Activated CD4-positive, alpha-beta T cell treated with anti-CD3 and anti-CD28 coated beads, Interleukin-2, amount 10 ng/mL, durations not matched to agents 24 days and 14 days (primary cell): ENCODE measurements around the gene NEK5. TPM values are rescaled to one million over a fixed set of nuclear protein-coding genes. Genes with fewer than 3 reads are reported as not detected.

Experiments
- DNase-seq: peaks from one replicate; pipeline ENCODE4 v3.0.0; 2022
- H3K27ac Mint-ChIP-seq: one replicate; pipeline ENCODE4 v1.8.0; 2022; ENCODE audit warnings: mild to moderate bottlenecking, mixed read lengths
- H3K27me3 Mint-ChIP-seq: one replicate; pipeline ENCODE4 v1.8.0; 2022; ENCODE audit warnings: mixed read lengths
- H3K36me3 Mint-ChIP-seq: one replicate; pipeline ENCODE4 v1.8.0; 2022; ENCODE audit warnings: low read depth, mild to moderate bottlenecking, mixed read lengths
- H3K4me1 Mint-ChIP-seq: one replicate; pipeline ENCODE4 v1.8.0; 2021; ENCODE audit warnings: mixed read lengths
- H3K4me3 Mint-ChIP-seq: one replicate; pipeline ENCODE4 v1.8.0; 2022; ENCODE audit warnings: mild to moderate bottlenecking, moderate library complexity, mixed read lengths
- H3K9me3 Mint-ChIP-seq: one replicate; pipeline ENCODE4 v1.8.0; 2021; ENCODE audit warnings: mixed read lengths
- intact Hi-C: fragments of 100-400 bp; cut with micrococcal nuclease; formaldehyde crosslinking; loops from one replicate; pipeline ENCODE4 v1.15.1; 2023
- total RNA-seq: library from RNA; stranded (reverse); gene quantifications from 2 replicates; pipeline ENCODE4 v1.2.3, GENCODE V29; 2022

Gene NEK5
- total RNA-seq, 1 donor from 2014 or later: not detected

DNA sequence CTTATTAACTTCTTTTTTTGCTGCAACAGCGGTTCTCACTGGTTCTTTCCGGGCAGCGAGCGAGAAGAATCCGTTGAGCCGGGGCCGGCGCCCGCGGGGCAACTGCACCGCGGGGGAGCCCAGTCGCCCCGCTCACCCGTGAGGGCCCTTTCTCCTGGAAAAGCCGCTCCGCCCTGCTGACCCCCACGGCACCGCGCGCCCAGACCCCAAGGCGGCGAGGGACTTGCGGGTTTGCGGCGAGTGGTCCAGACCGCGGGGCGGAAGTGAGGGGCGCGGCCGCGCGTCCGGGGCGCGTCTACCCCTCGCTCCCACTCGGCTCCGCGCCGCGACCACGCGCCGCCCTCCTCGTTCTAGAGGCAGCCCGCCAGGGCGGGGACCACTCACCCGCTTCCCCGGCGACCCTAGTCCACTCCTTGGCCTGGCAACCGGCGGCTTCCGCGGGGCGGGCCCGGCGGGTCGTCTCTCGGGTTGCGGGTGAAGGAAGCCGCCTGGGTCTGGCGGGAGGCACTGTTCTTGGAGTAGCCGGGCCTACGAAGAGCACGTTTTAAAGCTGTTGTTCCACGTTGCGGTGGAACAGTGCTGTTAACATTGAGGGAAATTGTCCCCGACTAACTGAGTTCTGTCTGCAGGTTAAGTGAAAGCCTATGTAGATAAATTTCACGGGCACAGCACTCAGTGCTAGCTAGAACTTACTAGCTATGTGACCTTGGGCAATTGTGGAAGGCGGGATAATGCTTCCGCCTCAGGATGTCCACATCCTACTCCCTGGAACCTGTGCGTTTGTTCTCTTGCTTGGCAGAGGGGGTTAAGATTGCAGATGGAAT, 30.5 kb upstream of the NEK5 start, which contains the start of gene NEK3:
NEK3 (minus strand) TSS at position 439 of the 824 bp plus-strand sequence. CDS start 3,406 bp downstream, outside the sequence.
- intact Hi-C loops: loop anchor here (1.0 kb wide), 2 partner anchors 32 to 35 kb away; no protein-coding TSS in a partner anchor
- peak; percentile 90 for DNase-seq
- Mint-ChIP-seq H3K4me3 (peak within 1 kb of the TSS; percentile 86), H3K27ac (peak within 1 kb of the TSS; percentile 81), H3K4me1 (peaks cover 41% of the 10 kb centered on the region), H3K27me3 (no peaks in the 10 kb centered on the region), H3K36me3 (peaks cover 4% of the 10 kb centered on the region), H3K9me3 (no peaks in the 10 kb centered on the region)

DNA sequence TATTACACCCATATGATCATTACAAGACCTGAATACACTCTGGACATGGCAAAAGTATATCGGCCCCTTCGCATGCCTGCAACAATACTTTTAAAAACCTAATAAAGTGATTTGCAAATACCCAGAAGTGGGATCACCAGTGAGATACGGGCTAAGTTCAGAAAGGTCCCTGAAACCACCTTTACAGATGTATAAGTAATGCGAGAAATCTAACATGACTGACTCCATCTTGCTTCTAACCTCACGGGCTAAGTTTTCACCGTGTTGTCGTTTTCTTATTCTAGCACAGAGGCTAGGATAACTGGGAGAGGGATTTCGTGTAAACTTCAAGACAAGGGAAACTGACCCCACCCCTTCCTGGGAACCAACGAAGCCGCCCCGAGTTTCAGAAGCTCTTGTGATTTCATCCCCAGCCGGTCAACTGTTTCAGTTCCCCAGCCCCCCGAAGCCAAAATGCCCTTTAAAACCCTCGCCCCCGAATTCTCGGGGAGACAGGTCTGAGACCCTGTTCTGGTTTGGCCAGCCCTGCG, 29.8 kb upstream of the NEK5 start:
- peaks cover 41% of the 10 kb centered on the region for H3K4me1 Mint-ChIP-seq
- no peaks in the 10 kb centered on the region for H3K27me3 Mint-ChIP-seq
- peaks cover 4% of the 10 kb centered on the region for H3K36me3 Mint-ChIP-seq
- no peak for DNase-seq
- H3K27ac Mint-ChIP-seq: peak overlapping the region; percentile 78
- intact Hi-C loops: loop anchor here (1.0 kb wide), 2 partner anchors 31 to 36 kb away; no protein-coding TSS in a partner anchor
- H3K9me3 Mint-ChIP-seq: no peaks in the 10 kb centered on the region
- H3K4me3 Mint-ChIP-seq: peak overlapping the region; percentile 86

GRCh38 chr13:52156724-52157261, 27.9 kb upstream of the NEK5 start:
- peaks cover 4% of the 10 kb centered on the region for H3K36me3 Mint-ChIP-seq
- H3K9me3 Mint-ChIP-seq: no peaks in the 10 kb centered on the region
- H3K4me1 Mint-ChIP-seq: peaks cover 32% of the 10 kb centered on the region
- H3K27me3 Mint-ChIP-seq: no peaks in the 10 kb centered on the region
- intact Hi-C loops: no loop called here
- no peak overlapping the region for H3K27ac Mint-ChIP-seq
- H3K4me3 Mint-ChIP-seq: peak overlapping the region; percentile 15
- DNase-seq: no peak

DNA sequence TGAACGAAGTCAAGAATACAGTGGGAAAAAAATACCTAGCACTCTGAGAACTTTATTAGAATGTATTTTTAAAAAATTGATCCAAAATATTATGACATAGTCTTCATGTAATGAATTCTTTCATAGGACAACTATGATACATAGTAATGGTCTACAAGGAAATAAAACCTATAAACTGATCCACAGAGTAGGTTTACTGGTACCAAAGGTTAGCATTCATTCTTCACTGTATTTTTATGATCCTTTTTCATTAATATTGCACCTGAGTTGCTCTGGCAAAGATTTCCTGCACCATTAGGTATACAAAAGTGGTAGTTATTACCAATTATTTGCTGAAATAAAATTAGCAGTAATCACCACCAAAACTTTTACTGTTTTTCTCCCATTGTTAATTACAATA, 26.3 kb upstream of the NEK5 start:
- DNase-seq: no peak
- no peak overlapping the region for H3K27ac Mint-ChIP-seq
- intact Hi-C loops: no loop called here

GRCh38 chr13:52147225-52147624, 18.4 kb upstream of the NEK5 start:
- H3K36me3 Mint-ChIP-seq: peaks cover 8% of the 10 kb centered on the region

More for the DNA sequence above, 26.3 kb upstream of the NEK5 start:
- Mint-ChIP-seq H3K36me3 (peaks cover 7% of the 10 kb centered on the region), H3K27me3 (no peaks in the 10 kb centered on the region), H3K9me3 (no peaks in the 10 kb centered on the region), H3K4me3 (no peak overlapping the region), H3K4me1 (peaks cover 28% of the 10 kb centered on the region)

GRCh38 chr13:52141299-52141698, 12.4 kb upstream of the NEK5 start:
- Mint-ChIP-seq H3K4me3 (no peak overlapping the region), H3K27ac (no peak overlapping the region), H3K27me3 (no peaks in the 10 kb centered on the region), H3K4me1 (peaks cover 2% of the 10 kb centered on the region), H3K36me3 (peaks cover 6% of the 10 kb centered on the region), H3K9me3 (no peaks in the 10 kb centered on the region)
- intact Hi-C loops: no loop called here
- DNase-seq: no peak

More at GRCh38 chr13:52147225-52147624, 18.4 kb upstream of the NEK5 start:
- no peaks in the 10 kb centered on the region for H3K27me3 Mint-ChIP-seq
- H3K9me3 Mint-ChIP-seq: peaks cover 5% of the 10 kb centered on the region
- no peaks in the 10 kb centered on the region for H3K4me1 Mint-ChIP-seq
- no peak overlapping the region for H3K4me3 Mint-ChIP-seq
- no peak for DNase-seq
- intact Hi-C loops: no loop called here
- H3K27ac Mint-ChIP-seq: no peak overlapping the region

- Mint-ChIP-seq H3K4me3 (no peak overlapping the region), H3K36me3 (peaks cover 8% of the 10 kb centered on the region), H3K9me3 (no peaks in the 10 kb centered on the region), H3K4me1 (peaks cover 2% of the 10 kb centered on the region), H3K27ac (no peak overlapping the region), H3K27me3 (no peaks in the 10 kb centered on the region)
- intact Hi-C loops: no loop called here
- DNase-seq: peak; percentile 42
Measured at GRCh38 chr13:52137489-52137888, 8.6 kb upstream of the NEK5 start.

DNA sequence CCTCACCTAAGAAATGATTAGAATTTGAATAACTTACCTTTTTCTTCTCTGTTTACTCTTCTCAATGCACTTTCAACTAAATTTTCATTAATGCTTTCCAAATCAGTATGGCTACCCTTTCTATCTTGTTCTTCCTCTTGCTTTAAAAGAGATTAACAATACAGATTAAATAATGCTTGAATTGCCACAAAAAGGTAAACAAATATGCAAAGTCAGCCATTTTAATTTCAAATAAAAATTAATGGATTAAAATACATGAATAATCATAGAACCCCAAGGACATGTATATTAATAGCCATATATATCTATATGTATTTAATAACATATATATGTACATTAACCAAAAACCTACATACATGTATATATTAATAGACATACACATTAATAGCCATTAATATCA, 7.9 kb upstream of the NEK5 start:
- H3K36me3 Mint-ChIP-seq: peaks cover 11% of the 10 kb centered on the region
- H3K9me3 Mint-ChIP-seq: no peaks in the 10 kb centered on the region
- intact Hi-C loops: no loop called here
- H3K27me3 Mint-ChIP-seq: no peaks in the 10 kb centered on the region
- H3K4me1 Mint-ChIP-seq: peaks cover 2% of the 10 kb centered on the region
- DNase-seq: no peak
- H3K27ac Mint-ChIP-seq: no peak overlapping the region
- H3K4me3 Mint-ChIP-seq: no peak overlapping the region

DNA sequence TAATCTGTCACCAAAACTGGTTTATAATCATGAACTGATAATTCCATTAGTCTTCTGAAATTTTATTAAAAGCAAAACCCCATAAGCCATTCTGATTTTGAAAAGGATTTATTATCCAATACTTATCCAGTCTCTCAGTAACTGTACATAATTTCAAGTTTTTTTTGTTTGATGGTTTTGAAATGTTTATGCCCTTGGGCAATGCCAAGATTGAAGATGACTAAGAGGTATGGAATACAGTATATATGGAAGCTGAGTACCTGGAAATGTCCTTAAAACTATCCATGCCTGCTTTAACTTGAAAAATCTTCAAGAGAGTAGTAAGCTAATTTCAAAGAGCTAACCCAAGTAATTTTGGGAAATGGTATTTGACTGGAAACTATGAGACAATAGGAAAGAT, 1.8 kb upstream of the NEK5 start:
- peaks cover 8% of the 10 kb centered on the region for H3K27me3 Mint-ChIP-seq

DNA sequence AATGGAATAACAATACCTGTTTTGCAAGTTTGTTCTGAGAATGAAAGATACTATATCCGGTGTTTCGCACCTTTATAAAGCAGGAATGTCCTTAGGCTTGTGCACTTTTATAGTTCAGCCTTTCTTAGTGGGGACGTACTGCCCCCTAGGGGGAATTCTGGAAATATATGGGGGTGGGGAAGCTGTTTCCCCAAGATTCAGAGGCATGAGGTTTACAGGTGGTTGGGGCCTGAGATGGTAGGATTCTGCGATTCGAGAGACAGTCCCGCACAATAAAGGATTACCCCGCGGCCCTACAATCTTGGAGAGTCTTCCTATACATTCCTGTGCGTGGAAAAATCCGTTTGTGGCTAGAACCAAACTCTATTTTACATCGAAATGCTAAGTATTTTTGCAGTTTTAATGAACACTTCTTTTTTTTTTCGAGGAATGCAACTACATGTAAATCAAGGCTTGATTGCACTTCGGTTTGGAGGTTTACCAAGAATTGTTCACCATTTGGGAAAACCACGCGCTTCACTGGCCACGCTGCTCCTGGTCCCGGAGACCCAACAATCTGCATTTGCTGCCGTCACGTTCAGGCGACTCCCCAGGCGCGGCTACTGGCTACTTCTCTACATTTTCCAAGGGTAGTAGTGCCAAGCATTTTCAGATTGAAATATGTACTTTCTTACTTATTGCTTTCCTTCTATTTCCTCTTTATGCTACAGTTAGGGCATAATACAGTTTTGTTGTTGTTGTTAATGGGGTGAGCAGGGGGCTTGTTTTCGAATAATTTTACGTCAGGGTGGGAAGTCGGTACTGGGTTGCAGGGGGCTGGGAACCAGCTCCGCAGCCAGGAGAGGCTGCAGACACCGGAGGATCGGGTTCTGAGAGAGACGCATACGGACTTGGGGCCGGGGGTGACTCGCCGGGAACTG, 830 bp downstream of the NEK5 start:
- Mint-ChIP-seq H3K4me3 (peak overlapping the region; percentile 89), H3K27ac (no peak overlapping the region), H3K27me3 (peaks cover 16% of the 10 kb centered on the region), H3K36me3 (peaks cover 7% of the 10 kb centered on the region), H3K4me1 (peaks cover 22% of the 10 kb centered on the region), H3K9me3 (no peaks in the 10 kb centered on the region)
- peak; percentile 89 for DNase-seq
- intact Hi-C loops: loop anchor here (1.0 to 2.0 kb wide), 7 partner anchors 31 to 313 kb away; partner anchors contain the start of genes ALG11 and NEK3

More for the DNA sequence above, 1.8 kb upstream of the NEK5 start:
- Mint-ChIP-seq H3K4me3 (no peak overlapping the region), H3K36me3 (peaks cover 7% of the 10 kb centered on the region), H3K4me1 (peaks cover 22% of the 10 kb centered on the region), H3K9me3 (no peaks in the 10 kb centered on the region), H3K27ac (no peak overlapping the region)
- DNase-seq: no peak
- intact Hi-C loops: no loop called here

DNA sequence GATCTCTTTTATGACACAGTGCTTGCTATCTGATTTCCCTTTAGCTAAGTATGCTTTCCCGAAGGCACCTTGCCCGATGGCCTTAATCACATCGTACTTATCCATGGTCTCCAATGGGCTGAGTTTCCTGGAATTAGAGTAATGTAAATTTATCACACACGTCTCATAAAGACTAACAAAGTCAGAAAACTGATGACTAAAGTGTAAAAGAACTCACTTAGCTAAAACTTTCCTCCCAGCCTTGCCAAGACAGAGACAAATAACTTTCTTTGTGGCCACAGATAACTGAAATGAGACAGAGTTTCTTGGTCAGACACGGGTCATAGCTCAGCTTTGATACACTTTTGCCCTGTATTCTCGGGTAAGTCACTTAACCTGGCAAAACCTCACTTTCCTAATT, 1.5 kb downstream of the NEK5 start:
- Mint-ChIP-seq H3K4me3 (no peak overlapping the region), H3K27ac (no peak overlapping the region), H3K9me3 (no peaks in the 10 kb centered on the region), H3K4me1 (peaks cover 22% of the 10 kb centered on the region), H3K27me3 (peaks cover 16% of the 10 kb centered on the region), H3K36me3 (peaks cover 7% of the 10 kb centered on the region)
- intact Hi-C loops: loop anchor here (1.0 to 2.0 kb wide), 7 partner anchors 32 to 313 kb away; partner anchors contain the start of genes ALG11 and NEK3
- no peak for DNase-seq

- intact Hi-C loops: no loop called here
- H3K4me1 Mint-ChIP-seq: peaks cover 22% of the 10 kb centered on the region
- H3K27me3 Mint-ChIP-seq: peaks cover 18% of the 10 kb centered on the region
- no peak overlapping the region for H3K4me3 Mint-ChIP-seq
- DNase-seq: peak; percentile 16
- no peaks in the 10 kb centered on the region for H3K9me3 Mint-ChIP-seq
- no peak overlapping the region for H3K27ac Mint-ChIP-seq
- no peaks in the 10 kb centered on the region for H3K36me3 Mint-ChIP-seq
Measured at GRCh38 chr13:52125547-52125946, 3.3 kb downstream of the NEK5 start.

DNA sequence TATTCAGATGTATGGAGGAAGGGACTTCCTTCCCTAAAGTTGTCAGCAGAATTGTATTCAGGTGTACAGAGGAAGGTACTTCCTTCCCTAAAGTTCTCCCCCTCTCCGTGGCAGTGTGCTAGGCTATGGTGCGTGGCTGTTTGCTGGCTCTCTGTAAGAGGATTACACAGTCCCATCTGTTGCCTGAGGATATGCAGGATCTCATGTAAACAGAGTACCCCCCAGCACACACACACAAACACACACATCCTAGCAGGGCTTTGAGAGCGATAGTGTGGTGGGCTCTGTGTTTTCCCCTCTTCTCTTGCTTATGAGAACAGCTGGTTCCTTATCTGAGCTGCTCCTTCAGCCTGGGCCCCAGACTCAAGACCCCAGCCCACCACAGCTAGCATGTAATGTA, 10.3 kb downstream of the NEK5 start:
- DNase-seq: peak; percentile 49
- H3K27ac Mint-ChIP-seq: no peak overlapping the region
- no peak overlapping the region for H3K4me3 Mint-ChIP-seq
- H3K9me3 Mint-ChIP-seq: no peaks in the 10 kb centered on the region
- peaks cover 21% of the 10 kb centered on the region for H3K27me3 Mint-ChIP-seq
- no peaks in the 10 kb centered on the region for H3K4me1 Mint-ChIP-seq
- intact Hi-C loops: no loop called here
- no peaks in the 10 kb centered on the region for H3K36me3 Mint-ChIP-seq
